ENCODE data around the gene SEMA5B. TPM values are rescaled to one million over a fixed set of nuclear protein-coding genes. Genes with fewer than 3 reads are reported as not detected.

The SEMA5B gene
- total and polyA plus RNA-seq, 4 donors, result 0.20 to 1.1 (median 0.23) TPM

DNA sequence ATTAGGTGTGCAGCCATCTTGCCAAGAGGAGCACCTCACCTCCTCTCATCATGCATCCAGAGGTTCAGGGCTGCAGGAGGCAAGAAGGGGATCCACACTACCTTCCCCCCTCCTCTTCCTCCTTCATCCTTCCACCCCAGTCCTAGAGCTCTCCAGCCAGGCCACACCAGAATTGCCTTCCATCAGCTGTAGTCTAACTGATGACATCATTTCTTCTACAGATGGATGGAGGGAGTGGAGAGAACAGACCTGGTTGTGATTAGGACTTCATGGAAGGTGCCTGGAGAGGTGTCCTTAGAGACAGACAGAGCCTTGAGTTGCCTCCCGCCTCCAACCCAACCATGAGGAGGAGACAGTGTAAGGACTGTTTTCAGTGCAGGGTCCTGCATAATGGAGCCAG lies 14.9 kb downstream of the SEMA5B start:
- TF ChIP-seq HNF4G (IDR thresholded peaks at IDR 0.05) (no peak), YY1 (IDR thresholded peaks at IDR 0.05) (no peak), REST (IDR thresholded peaks at IDR 0.05) (no peak)
- TF ChIP-seq, protein P1, sequence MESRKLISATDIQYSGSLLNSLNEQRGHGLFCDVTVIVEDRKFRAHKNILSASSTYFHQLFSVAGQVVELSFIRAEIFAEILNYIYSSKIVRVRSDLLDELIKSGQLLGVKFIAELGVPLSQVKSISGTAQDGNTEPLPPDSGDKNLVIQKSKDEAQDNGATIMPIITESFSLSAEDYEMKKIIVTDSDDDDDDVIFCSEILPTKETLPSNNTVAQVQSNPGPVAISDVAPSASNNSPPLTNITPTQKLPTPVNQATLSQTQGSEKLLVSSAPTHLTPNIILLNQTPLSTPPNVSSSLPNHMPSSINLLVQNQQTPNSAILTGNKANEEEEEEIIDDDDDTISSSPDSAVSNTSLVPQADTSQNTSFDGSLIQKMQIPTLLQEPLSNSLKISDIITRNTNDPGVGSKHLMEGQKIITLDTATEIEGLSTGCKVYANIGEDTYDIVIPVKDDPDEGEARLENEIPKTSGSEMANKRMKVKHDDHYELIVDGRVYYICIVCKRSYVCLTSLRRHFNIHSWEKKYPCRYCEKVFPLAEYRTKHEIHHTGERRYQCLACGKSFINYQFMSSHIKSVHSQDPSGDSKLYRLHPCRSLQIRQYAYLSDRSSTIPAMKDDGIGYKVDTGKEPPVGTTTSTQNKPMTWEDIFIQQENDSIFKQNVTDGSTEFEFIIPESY (IDR thresholded peaks at IDR 0.05), result no peak
- TF ChIP-seq, protein P2, sequence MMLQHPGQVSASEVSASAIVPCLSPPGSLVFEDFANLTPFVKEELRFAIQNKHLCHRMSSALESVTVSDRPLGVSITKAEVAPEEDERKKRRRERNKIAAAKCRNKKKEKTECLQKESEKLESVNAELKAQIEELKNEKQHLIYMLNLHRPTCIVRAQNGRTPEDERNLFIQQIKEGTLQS (IDR thresholded peaks at IDR 0.05), result no peak
- DNase-seq (ENCODE audit: low spot score), result no peak
- WGBS, result 100% methylated on average over 1 of the region's 1 CpG
- H3K36me3 ChIP-seq (ENCODE audit: control insufficient read depth in 4 of 4, insufficient read depth in 3 of 4, low read depth in 1 of 4, low read length in 3 of 4), result no peaks in the 10 kb centered on the region
- no peaks in the 10 kb centered on the region for H3K27me3 ChIP-seq (ENCODE audit: control insufficient read depth in 4 of 4, insufficient read depth in 4 of 4, low read length in 3 of 4)
- no peak overlapping the region for H3K9ac ChIP-seq (ENCODE audit: low read depth in 1 of 2, low read length in 2 of 2)
- no peaks in the 10 kb centered on the region for H3K9me3 ChIP-seq (ENCODE audit: control insufficient read depth in 4 of 4, low read length in 3 of 4)
- H3K4me1 ChIP-seq (ENCODE audit: control insufficient read depth in 4 of 4, insufficient read depth in 4 of 4, low read length in 3 of 4), result no peaks in the 10 kb centered on the region
- no peak overlapping the region for H3K27ac ChIP-seq (ENCODE audit: low read depth in 1 of 2, low read length in 2 of 2)
- H3K4me3 ChIP-seq (ENCODE audit: low read depth in 1 of 3, low read length in 3 of 3), result no peak overlapping the region

- Histone ChIP-seq H3K27ac (ENCODE audit: low read depth in 1 of 2, low read length in 2 of 2) (no peak overlapping the region), H3K36me3 (ENCODE audit: control insufficient read depth in 4 of 4, insufficient read depth in 3 of 4, low read depth in 1 of 4, low read length in 3 of 4) (no peaks in the 10 kb centered on the region), H3K9ac (ENCODE audit: low read depth in 1 of 2, low read length in 2 of 2) (no peak overlapping the region), H3K4me1 (ENCODE audit: control insufficient read depth in 4 of 4, insufficient read depth in 4 of 4, low read length in 3 of 4) (no peaks in the 10 kb centered on the region), H3K9me3 (ENCODE audit: control insufficient read depth in 4 of 4, low read length in 3 of 4) (no peaks in the 10 kb centered on the region), H3K27me3 (ENCODE audit: control insufficient read depth in 4 of 4, insufficient read depth in 4 of 4, low read length in 3 of 4) (no peaks in the 10 kb centered on the region), H3K4me3 (ENCODE audit: low read depth in 1 of 3, low read length in 3 of 3) (no peak overlapping the region)
- 95% methylated on average over 1 of the region's 1 CpG for WGBS
- no peak for TF ChIP-seq YY1 (IDR thresholded peaks at IDR 0.05)
- TF ChIP-seq, protein P2 (IDR thresholded peaks at IDR 0.05), result no peak
- no peak for TF ChIP-seq JUND (IDR thresholded peaks at IDR 0.05)
- no peak for TF ChIP-seq HNF4G (IDR thresholded peaks at IDR 0.05)
- no peak for TF ChIP-seq SP1 (IDR thresholded peaks at IDR 0.05)
- TF ChIP-seq TAF1 (conservative IDR thresholded peaks at IDR 0.05), result no peak
- TF ChIP-seq REST (IDR thresholded peaks at IDR 0.05), result no peak
- no peak for TF ChIP-seq EGR1 (IDR thresholded peaks at IDR 0.05; ENCODE audit: low read depth in 2 of 2)
- TF ChIP-seq NR2F2 (IDR thresholded peaks at IDR 0.05), result no peak
- DNase-seq (ENCODE audit: low spot score), result no peak
Measured at GRCh38 chr3:123011447-123011846, 16.1 kb downstream of the SEMA5B start.

All from liver (tissue), 9 donors.